Activated CD4-positive, alpha-beta T cell treated with anti-CD3 and anti-CD28 coated beads, Interleukin-2, amount 10 ng/mL, durations not matched to agents 7 days and 5 days (primary cell): Measurements from ENCODE around the gene TRIM10. TPM values are rescaled to one million over a fixed set of nuclear protein-coding genes. Genes with fewer than 3 reads are reported as not detected.
"Not testable (repeated sequence)": the region's sequence is repeated elsewhere in the genome, so short reads cannot be mapped to it uniquely, and the experiment has no call there.

Experiments
- CTCF ChIA-PET: fragments of 350-600 bp; sonication (Branson Sonifier 250); formaldehyde crosslinking; loops from one replicate; lab custom pipeline; 2021; ENCODE audit warnings: antibody characterized with exemption; lab: Charles Lee
- POLR2A ChIA-PET: fragments of 350-600 bp; sonication (Branson Sonifier 250); formaldehyde crosslinking; loops from one replicate; lab custom pipeline; 2021; ENCODE audit warnings: antibody characterized with exemption; lab: Charles Lee
- DNase-seq: peaks from one replicate; pipeline ENCODE4 v3.0.0-alpha.2; 2020
- H3K27ac Mint-ChIP-seq: one replicate; pipeline ENCODE4 v1.8.0; 2021; ENCODE audit warnings: mild to moderate bottlenecking, moderate library complexity, mixed read lengths
- H3K27me3 Mint-ChIP-seq: one replicate; pipeline ENCODE4 v1.8.0; 2021; ENCODE audit warnings: mixed read lengths
- H3K36me3 Mint-ChIP-seq: one replicate; pipeline ENCODE4 v1.8.0; 2021; ENCODE audit warnings: low read depth, mixed read lengths
- H3K4me1 Mint-ChIP-seq: one replicate; pipeline ENCODE4 v1.8.0; 2021; ENCODE audit warnings: mixed read lengths
- H3K4me3 Mint-ChIP-seq: one replicate; pipeline ENCODE4 v1.8.0; 2021; ENCODE audit warnings: mild to moderate bottlenecking, moderate library complexity, mixed read lengths
- H3K9me3 Mint-ChIP-seq: one replicate; pipeline ENCODE4 v1.8.0; 2021; ENCODE audit warnings: mixed read lengths
- total RNA-seq, 2 experiments: library from RNA; stranded (reverse); gene quantifications; one replicate each; pipeline ENCODE4 v1.2.3, GENCODE V29; 2021

TRIM10 gene
- total RNA-seq, 2 experiments from 2014 or later = not detected

DNA sequence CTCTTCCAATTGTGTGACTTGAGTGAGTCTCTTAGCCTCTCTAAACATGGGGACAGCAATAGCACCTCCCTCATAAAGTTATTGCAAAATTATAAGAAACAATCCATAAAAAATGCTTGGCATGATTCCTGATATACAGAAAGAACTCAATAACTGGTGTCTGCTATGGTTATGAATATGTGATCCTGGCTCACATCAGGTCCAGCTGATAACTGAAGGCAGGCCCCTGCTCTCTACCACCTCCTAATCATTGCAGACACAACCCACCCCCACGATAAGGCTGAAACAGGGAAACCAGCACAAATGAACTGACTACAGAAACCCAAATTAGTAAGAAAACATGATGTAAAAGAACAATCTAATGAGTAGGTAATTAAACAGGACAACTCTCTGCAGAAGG lies 7.7 kb upstream of the TRIM10 start:
- ChIA-PET POLR2A (no interaction called here), CTCF (interaction anchor here (0.9 kb wide), 1 partner anchor 38 kb away, joined by 3 read pairs; no protein-coding TSS in a partner anchor)
- no peaks in the 10 kb centered on the region for H3K36me3 Mint-ChIP-seq
- H3K27me3 Mint-ChIP-seq = peaks cover 46% of the 10 kb centered on the region
- H3K27ac Mint-ChIP-seq = no peak overlapping the region
- DNase-seq = no peak
- H3K4me1 Mint-ChIP-seq = peaks cover 14% of the 10 kb centered on the region
- H3K9me3 Mint-ChIP-seq = no peaks in the 10 kb centered on the region
- no peak overlapping the region for H3K4me3 Mint-ChIP-seq

DNA sequence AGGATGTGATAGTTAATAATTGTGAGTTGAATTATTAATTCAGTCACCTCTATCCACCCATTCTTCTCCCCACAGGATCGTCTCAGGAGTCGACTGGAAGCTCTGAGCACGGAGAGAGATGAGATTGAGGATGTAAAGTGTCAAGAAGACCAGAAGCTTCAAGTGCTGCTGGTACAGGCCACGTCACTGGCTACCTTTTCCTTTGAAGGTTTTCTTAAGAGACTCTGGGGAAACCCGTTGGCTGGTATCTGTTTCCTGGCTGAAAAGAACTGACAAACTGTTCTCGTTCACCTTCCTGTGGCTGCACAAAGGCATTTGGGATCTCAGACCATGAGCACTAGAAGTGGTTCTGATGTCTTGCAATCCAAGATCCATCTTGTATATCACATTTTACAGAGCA lies 6.1 kb upstream of the TRIM10 start:
- Mint-ChIP-seq H3K4me1 (peaks cover 25% of the 10 kb centered on the region), H3K4me3 (no peak overlapping the region), H3K27ac (no peak overlapping the region), H3K27me3 (peaks cover 36% of the 10 kb centered on the region), H3K9me3 (no peaks in the 10 kb centered on the region), H3K36me3 (no peaks in the 10 kb centered on the region)
- ChIA-PET CTCF (interaction anchor here (0.9 to 1.6 kb wide), 4 partner anchors 13 to 193 kb away, joined by 3 to 4 read pairs (median 3); no protein-coding TSS in a partner anchor), POLR2A (no interaction called here)
- DNase-seq = no peak

GRCh38 chr6:30165238-30165637 lies 4.2 kb upstream of the TRIM10 start:
- H3K36me3 Mint-ChIP-seq, CTCF ChIA-PET, H3K4me3 Mint-ChIP-seq, POLR2A ChIA-PET, H3K27ac Mint-ChIP-seq, H3K9me3 Mint-ChIP-seq, DNase-seq: not testable (repeated sequence)
- H3K27me3 Mint-ChIP-seq = peaks cover 22% of the 10 kb centered on the region
- H3K4me1 Mint-ChIP-seq = peaks cover 23% of the 10 kb centered on the region

GRCh38 chr6:30164714-30165113 lies 3.7 kb upstream of the TRIM10 start:
- no peak overlapping the region for H3K4me3 Mint-ChIP-seq
- no peaks in the 10 kb centered on the region for H3K9me3 Mint-ChIP-seq
- H3K27me3 Mint-ChIP-seq = peaks cover 21% of the 10 kb centered on the region
- H3K27ac Mint-ChIP-seq = no peak overlapping the region
- H3K36me3 Mint-ChIP-seq = no peaks in the 10 kb centered on the region
- DNase-seq = no peak
- peaks cover 23% of the 10 kb centered on the region for H3K4me1 Mint-ChIP-seq
- CTCF ChIA-PET = no interaction called here
- POLR2A ChIA-PET = no interaction called here

GRCh38 chr6:30163918-30164654 lies 3.1 kb upstream of the TRIM10 start:
- CTCF ChIA-PET = no interaction called here
- H3K27me3 Mint-ChIP-seq = peaks cover 21% of the 10 kb centered on the region
- H3K9me3 Mint-ChIP-seq = no peaks in the 10 kb centered on the region
- DNase-seq = no peak
- H3K4me3 Mint-ChIP-seq = no peak overlapping the region
- POLR2A ChIA-PET = no interaction called here
- H3K4me1 Mint-ChIP-seq = peaks cover 22% of the 10 kb centered on the region
- H3K27ac Mint-ChIP-seq = no peak overlapping the region
- no peaks in the 10 kb centered on the region for H3K36me3 Mint-ChIP-seq

- Mint-ChIP-seq H3K27me3 (peaks cover 14% of the 10 kb centered on the region), H3K4me1 (peaks cover 23% of the 10 kb centered on the region), H3K9me3 (no peaks in the 10 kb centered on the region), H3K36me3 (no peaks in the 10 kb centered on the region), H3K27ac (no peak within 1 kb of the TSS), H3K4me3 (no peak within 1 kb of the TSS)
- no peak for DNase-seq
- ChIA-PET POLR2A (no interaction called here), CTCF (no interaction called here)
Observed at GRCh38 chr6:30163090-30163917, 2.3 kb upstream of the TRIM10 start, which contains the start of gene TRIM15. Gene TRIM15 (plus strand): TSS chr6:30163546. CDS start chr6:30163685, 139 bp downstream.

DNA sequence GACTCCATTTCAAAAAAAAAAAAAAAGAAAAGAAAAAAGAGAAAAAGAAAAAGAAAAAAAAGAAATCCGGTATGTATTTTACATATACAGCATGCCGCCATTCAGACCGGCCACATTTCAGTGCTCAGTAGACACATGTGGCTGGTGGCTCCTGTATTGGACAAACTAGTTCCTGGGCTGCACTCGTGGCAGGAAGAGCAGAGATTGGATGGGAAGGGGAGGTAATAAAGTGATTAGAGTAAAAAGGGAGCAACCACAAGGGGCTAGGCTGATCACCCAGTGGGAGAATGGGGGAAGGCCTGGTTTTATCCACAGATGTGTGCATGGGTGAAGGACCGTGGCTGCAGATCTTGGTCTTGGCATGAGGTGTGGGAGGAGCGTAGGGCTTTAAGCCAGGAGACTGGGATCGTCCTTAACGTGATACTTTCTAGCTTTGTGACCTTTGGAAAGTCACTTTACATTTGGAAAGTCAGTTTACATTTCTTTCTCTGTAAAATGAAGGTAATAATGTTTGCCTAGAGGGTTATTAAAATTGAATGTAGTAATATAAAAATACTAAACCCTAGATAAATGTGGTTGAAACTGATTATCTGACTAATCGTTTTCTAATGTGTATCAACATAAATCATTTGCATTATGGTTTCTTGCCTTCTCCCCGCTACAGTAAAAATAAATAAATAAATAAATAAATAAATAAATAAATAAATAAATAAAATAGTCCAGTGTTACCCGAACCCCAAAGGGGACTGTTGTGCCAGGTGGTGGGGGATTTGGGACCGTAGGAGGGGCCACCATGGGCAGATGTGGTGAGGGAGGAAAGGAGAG lies 1.5 kb upstream of the TRIM10 start:
- Mint-ChIP-seq H3K27me3 (peaks cover 11% of the 10 kb centered on the region), H3K4me3 (no peak overlapping the region), H3K27ac (no peak overlapping the region), H3K9me3 (no peaks in the 10 kb centered on the region), H3K4me1 (peaks cover 25% of the 10 kb centered on the region), H3K36me3 (no peaks in the 10 kb centered on the region)
- ChIA-PET CTCF (interaction anchor here (0.6 kb wide), 1 partner anchor 371 kb away, joined by 3 read pairs; no protein-coding TSS in a partner anchor), POLR2A (no interaction called here)
- no peak for DNase-seq

- no peaks in the 10 kb centered on the region for H3K9me3 Mint-ChIP-seq
- H3K27me3 Mint-ChIP-seq = peaks cover 10% of the 10 kb centered on the region
- DNase-seq = no peak
- no peak overlapping the region for H3K27ac Mint-ChIP-seq
- ChIA-PET CTCF (no interaction called here), POLR2A (no interaction called here)
- no peak overlapping the region for H3K4me3 Mint-ChIP-seq
- H3K36me3 Mint-ChIP-seq = no peaks in the 10 kb centered on the region
- H3K4me1 Mint-ChIP-seq = peaks cover 17% of the 10 kb centered on the region
Observed at GRCh38 chr6:30160008-30160784, 815 bp downstream of the TRIM10 start.

GRCh38 chr6:30158475-30159040 lies 2.5 kb downstream of the TRIM10 start:
- H3K27ac Mint-ChIP-seq = no peak overlapping the region
- no peak overlapping the region for H3K4me3 Mint-ChIP-seq
- CTCF ChIA-PET = interaction anchor here (0.6 kb wide), 1 partner anchor 98 kb away, joined by 3 read pairs; the partner anchor contains the start of gene POLR1H

DNA sequence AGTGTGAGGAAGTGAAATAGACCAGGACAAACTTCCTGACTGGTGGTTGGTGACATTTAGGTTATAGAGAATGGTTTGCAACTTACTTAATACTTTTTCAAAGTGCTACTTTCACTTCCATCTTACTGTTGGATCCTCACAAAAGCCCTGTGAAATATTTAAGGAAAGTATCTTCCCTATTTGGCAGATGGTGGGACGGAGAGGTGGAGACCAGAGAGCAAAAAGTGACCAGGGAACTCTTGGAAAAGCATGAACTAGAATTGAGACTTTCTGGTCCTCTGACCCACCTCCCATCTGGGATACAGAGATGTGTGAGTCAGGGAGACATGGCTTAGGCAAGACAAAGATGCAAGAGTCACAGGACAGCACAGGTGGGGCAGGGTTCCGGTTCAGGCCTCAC lies 3.0 kb downstream of the TRIM10 start:
- Mint-ChIP-seq H3K27ac (no peak overlapping the region), H3K27me3 (peaks cover 17% of the 10 kb centered on the region)
- CTCF ChIA-PET = interaction anchor here (0.6 kb wide), 1 partner anchor 97 kb away, joined by 3 read pairs; the partner anchor contains the start of gene POLR1H

More at GRCh38 chr6:30158475-30159040, 2.5 kb downstream of the TRIM10 start:
- H3K4me1 Mint-ChIP-seq = peaks cover 15% of the 10 kb centered on the region
- no peak for DNase-seq
- peaks cover 13% of the 10 kb centered on the region for H3K27me3 Mint-ChIP-seq
- H3K36me3 Mint-ChIP-seq = no peaks in the 10 kb centered on the region
- POLR2A ChIA-PET = no interaction called here
- no peaks in the 10 kb centered on the region for H3K9me3 Mint-ChIP-seq

GRCh38 chr6:30157581-30157980 lies 3.4 kb downstream of the TRIM10 start:
- no peak overlapping the region for H3K4me3 Mint-ChIP-seq
- CTCF ChIA-PET = no interaction called here
- H3K27ac Mint-ChIP-seq = no peak overlapping the region
- H3K36me3 Mint-ChIP-seq = no peaks in the 10 kb centered on the region
- H3K9me3 Mint-ChIP-seq = no peaks in the 10 kb centered on the region
- POLR2A ChIA-PET = no interaction called here
- DNase-seq = no peak
- peaks cover 18% of the 10 kb centered on the region for H3K27me3 Mint-ChIP-seq
- H3K4me1 Mint-ChIP-seq = peaks cover 8% of the 10 kb centered on the region

More for the DNA sequence above, 3.0 kb downstream of the TRIM10 start:
- Mint-ChIP-seq H3K4me1 (peaks cover 9% of the 10 kb centered on the region), H3K4me3 (no peak overlapping the region), H3K36me3 (no peaks in the 10 kb centered on the region), H3K9me3 (no peaks in the 10 kb centered on the region)
- no peak for DNase-seq
- POLR2A ChIA-PET = no interaction called here
